HG03095 (cell line): ENCODE results near the gene STYK1.
"Not testable (repeated sequence)": the region's sequence is repeated elsewhere in the genome, so short reads cannot be mapped to it uniquely, and the experiment has no call there.

ENCODE experiments used
- ATAC-seq: cut with Tn5 transposase; IDR thresholded peaks from one replicate; pipeline ENCODE4 v1.9.1; 2021; ENCODE audit warnings: moderate library complexity; ENCODE audit not compliant: unreplicated experiment

STYK1 gene

DNA sequence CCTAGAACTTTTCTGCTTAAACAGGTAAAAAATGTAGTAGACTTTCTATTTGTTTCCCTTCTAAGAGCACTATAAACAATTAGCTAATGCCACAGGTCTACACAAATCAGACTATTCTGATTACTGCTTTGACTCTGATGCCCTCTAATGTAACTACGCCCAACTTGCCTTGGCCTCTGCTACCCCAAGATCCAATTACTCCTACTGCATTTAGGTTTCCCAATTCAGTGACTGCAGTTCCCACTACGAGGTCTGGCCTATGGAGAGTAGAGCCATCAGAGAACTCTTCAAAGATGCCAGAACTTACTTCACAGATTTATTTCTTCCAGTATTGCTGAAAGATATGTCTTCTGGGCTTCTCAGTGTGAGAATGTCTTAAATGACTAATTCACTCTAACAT, 15.3 kb upstream of the STYK1 start:
- ATAC-seq = no peak

DNA sequence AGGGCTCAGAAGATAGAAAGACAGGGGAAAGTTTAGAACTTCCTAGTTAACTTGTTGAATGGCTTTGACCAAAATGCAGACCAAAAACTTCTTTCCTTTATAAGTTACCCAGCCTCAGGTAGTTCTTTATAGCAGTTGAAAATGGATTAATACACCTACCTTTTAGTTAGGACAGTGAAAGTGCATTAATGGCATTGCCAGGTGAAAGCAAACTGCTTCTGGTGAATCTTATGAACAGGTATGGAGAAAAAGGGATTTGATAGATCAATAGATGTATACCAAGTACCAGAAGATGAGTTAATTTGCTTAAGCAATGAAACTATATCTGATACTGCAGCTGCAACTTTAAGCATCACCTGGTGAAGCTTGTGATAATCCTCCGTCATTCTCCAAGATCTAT, 14.2 kb upstream of the STYK1 start:
- no peak for ATAC-seq

DNA sequence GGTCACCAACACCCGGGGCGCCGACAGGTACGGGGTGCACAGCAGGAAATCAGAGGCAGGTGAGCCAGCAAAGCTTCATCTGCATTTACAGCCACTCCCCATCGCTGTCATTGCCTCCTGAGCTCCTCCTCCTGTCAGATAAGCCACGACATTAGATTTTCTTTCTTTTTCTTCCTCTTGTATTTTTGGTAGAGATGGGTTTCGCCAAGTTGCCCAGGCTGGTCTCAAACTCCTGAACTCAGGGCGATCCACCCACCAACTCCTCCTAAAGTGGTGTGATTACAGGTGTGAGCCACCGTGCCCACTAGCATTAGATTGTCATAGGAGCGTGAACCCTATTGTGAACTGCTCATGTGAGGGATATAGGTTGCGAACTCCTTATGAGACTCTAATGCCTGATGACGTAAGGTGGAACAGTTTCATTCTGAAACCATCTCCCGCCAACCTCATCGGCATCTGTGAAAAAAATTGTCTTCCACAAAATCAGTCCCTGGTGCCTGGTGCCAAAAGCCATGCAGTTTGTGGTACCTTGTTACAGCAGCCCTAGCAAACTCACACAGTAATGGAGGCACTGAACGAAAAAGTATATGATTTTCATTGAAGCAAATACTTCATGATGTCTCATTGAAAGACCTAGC, 1.5 kb downstream of the STYK1 start:
- no peak for ATAC-seq

DNA sequence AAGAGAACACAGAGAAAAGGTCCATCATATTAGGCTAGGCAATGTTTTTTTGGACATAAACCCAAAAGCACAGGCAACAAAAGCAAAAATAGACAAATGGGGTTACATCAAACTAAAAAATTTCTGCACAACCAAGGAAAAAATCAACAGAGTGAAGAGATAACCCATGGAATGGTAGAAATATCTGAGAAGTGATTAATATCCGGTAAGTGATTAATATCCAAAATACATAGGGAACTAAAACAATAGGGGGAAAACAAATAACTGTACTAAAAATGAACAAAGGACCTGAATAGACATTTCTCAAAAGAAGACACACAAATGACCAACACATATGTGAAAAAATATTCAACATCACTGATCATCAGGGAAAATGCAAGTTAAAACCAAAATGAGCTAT, 4.3 kb downstream of the STYK1 start:
- no peak for ATAC-seq

DNA sequence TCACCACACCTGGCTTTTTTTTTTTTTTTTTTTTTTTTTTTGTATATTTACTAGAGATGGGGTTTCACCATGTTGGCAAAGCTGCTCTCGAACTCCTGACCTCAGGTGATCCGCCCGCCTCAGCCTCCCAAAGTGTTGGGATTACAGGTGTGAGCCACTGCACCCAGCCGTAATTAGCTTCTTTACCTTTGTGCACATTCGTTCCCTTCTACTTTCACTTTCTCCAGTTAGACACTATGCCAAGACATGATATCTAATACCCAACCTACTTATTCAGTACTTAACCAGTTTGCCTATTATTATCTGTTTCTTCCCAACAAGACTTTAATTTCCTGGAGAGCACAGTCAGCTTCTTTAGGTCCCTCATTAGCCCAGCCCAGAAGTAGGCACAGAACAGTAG, 5.3 kb downstream of the STYK1 start:
- no peak for ATAC-seq

DNA sequence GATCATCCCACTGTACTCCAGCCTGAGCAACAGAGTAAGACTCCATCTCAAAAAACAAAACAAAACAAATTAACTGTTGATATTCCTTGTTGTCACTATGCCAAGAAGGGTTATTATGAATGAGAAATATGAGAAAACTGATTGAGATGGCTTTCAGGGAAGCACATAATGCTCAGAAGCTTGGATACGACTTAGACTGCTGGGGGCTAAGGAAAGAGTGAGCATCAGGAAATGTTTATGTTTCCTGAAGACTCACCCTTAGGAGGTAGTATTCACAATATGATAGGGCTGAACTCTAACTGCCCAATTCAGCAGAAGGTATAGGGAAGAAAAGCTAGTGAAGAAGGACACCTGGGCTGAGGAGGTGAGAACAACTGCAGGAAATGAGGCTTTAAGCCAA, 6.3 kb downstream of the STYK1 start:
- ATAC-seq = no peak

DNA sequence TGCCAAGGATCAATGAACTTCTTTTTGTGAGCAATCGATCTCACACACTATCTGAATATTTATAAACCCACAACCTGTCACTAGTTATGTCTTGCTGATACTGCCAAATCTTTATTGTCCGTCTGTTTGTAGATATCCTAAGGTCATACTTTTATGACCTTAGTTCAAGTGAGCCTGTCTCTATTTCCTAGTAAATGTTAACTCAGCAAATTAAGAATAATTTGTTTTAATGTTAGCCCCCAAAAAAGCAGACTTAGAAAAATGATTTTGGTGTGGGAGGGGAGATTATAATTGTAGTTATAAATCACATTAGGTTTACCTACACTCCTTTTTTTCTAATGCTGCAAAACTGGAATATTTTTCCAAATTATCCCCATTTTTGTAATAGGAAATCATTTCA, 9.4 kb downstream of the STYK1 start:
- ATAC-seq = no peak

DNA sequence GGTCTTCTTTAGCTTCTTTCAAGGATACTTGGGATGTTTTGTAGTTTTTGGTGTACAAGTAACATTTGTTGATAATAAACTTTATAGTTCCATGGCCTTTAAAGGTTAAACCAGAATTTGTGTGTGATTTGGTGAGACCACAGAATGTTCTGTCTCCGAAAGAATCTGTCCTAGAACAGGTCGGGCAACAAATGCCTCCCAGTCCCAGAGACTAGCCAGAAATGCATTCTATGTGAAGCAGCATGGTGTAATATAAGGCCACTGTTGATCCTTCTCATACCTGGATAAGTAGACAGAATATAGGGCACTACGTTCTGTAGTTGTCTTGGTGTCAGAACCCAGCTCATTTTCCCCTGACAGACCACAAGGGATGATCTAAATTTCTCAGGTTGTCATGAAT, 10.0 kb downstream of the STYK1 start:
- ATAC-seq = no peak

DNA sequence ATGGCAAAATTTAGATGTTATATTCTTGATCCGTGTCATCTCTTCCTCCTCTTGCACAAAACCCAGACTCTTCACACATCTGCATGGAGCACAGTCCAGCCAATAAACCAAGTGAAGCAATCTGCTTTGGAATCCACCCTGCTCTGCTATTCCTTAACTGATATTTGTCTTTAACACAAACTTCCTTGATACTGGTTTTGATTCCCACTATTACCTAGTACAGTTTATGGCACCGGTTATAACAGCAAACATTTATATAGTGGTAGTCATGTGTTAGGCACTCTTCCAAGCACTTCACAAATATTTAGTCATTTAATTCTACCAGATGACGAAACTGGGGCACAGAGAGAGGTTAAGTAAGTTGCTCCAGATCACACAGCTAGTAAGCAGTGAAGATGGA, 12.5 kb downstream of the STYK1 start:
- no peak for ATAC-seq

DNA sequence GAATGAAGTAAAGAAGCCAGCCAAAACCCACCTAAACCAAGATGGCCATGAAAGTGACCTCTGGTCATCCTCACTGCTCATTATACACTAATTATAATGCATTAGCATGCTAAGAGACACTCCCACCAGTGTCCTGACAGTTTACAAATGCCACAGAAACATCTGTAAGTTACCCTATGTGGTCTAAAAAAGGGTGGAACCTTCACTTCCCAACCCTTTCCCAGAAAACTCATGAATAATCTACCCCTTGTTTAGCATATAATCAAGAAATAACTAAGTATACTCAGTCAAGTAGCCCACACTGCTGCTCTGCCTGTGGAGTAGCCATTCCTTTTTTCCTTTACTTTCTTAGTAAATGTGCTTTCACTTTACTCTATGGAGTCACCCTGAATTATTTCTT, 19.8 kb downstream of the STYK1 start:
- ATAC-seq = no peak

DNA sequence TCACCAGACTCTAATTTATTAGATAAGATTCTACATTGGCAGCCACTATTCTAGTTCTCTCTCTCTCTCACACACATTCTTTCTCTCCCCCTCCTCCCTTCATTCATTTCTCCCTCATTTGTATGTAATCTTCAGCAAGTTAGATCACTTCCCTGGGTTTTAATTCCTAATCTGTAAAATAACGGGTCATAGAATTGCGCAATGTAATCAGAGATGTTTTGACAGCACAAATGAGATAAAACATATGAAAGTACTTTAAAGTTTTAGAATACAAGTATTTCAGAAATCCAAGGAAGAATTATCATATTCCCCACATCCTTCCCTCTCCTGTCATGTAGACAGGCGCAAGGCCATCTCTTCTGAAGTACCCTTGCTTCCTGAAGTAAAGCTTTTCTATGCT, 21.7 kb downstream of the STYK1 start:
- ATAC-seq = no peak

DNA sequence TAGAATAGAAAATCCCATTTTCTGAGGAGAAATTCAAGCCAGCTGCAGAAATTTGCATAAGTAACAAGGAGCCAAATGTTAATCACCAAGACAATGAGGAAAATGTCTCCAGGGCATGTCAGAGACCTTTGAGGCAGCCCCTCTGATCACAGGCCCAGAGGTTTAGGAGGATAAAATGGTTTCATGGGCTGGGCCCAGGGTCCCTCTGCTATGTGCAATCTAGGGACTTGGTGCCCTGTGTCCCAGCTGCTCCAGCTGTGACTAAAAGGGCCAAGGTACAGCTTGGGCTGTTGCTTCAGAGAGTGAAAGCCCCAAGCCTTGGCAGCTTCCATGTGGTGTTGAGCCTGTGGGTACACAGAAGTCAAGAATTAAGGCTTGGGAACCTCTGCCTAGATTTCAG, 27.3 kb downstream of the STYK1 start:
- not testable (repeated sequence) for ATAC-seq

DNA sequence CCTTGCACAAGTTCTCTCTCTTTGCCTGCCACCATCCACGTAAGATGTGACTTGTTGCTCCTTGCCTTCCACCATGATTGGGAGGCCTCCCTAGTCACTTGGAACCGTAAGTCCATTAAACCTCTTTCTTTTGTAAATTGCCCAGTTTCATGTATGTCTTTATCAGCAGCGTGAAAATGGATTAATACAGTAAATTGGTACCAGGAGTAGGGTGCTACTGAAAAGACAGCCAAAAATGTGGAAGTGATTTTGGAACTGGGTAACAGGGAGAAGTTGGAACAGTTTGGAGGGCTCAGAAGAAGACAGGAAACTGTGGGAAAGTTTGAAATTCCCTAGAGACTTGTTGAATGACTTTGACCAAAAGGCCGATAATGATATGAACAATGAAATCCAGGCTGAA, 27.9 kb downstream of the STYK1 start:
- no peak for ATAC-seq

DNA sequence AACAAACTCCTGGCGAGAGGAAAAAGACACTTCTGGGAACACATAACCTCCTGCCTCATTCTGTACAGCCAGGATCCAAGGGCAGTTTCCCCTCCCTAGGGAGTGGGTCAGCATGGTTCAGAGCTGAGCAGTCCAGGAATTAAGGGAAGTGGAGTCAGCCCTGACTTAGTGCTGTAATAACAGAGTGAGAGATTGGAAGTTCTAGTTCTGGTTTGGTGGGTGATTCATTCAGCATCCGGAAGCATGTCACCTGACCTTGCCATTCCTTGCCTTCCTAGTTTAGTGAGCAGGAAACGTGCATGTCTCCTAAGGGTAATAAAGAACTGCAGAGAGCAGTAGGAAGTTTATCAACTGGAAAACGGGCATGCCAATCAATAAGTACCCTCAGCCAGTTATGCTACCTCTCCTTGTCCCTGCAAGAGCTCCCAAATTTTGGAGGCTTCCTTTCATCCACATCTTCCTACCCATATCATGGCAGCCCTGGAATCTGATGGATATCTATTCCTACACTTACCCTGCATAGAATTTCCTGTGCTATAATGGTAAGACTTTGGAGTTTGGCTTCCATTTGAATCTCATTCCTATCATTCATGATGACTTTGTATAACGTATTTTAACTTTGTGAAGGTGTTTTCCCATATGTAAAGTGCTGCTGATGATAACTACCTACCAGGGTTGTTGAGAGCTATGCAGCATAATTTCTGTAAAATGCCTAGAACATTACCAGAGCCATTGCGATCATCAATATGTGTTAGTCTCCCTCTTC, 31.9 kb downstream of the STYK1 start:
- no peak for ATAC-seq

DNA sequence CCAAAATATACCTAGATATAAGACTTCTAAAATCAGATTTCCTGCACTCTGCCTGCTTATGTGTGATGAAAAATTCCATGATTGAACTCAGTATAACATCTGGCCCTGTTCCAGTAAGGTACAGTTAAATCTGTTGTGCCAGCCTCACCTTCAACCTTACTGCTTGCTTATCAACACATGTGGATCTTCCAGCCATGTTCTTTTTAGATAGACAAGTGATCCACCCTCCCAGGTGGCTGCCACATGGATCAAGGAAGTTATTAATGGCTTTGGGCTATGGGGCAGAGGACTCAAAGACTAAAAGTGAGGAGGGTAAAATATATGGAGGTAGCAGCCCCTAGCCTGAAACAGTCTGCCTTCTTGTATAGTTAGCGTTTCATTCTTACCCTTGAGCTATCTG, 35.1 kb downstream of the STYK1 start:
- ATAC-seq = no peak

DNA sequence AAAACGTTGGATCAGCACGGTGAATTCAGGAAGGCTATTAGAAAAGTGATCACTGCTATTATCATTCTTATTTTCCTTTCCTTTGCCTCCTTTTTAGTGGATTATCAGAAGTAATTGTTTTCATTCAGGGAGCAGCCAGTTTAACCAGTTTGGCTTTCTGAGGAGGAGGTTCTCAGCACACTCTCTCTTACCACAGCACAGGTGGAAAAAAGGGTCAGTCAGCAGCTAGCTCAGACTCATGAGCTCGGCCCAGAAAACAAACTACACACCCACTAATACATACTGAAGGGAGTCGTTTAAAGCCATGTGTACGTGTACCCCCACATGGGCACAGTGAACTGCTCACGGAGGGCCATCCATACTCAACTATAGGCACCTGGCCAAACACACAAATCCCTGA, 37.2 kb downstream of the STYK1 start:
- ATAC-seq = no peak

DNA sequence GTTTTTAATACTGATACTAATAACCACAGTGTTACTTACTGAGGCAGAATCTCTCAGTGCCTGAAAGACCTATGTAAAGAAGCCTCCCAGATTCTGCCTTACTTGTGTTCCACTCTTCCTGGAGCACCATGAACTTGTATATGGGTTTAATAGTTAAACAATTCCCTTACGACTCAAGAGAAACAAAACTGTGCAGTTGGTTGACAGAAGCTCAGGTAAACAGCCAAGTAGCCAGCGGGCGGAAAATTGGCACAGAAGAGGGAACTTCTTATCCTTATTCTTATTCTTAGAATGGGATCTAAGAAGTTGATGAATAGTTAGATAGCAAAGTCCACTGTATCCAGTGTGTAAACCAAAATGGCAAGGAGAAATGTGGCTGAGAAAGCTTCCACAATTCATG, 37.7 kb downstream of the STYK1 start:
- ATAC-seq = no peak

DNA sequence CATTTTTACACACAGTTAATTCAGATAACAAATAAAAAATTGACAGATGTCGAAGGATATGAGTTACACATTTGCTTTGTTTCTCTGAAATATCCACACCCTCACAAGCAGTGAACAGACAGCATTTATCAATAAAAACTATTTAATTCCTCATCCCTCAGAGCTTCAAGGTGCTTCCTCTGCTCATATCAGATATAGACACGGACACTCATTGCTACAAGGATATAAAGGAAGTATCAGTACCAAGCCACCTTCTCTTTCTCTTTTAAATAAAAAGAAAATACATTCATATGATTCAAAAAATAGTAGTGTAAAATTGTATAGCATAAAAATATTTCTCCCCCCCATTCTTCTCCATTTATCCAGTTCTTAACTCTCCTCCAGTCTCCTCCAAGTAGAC, 38.5 kb downstream of the STYK1 start:
- no peak for ATAC-seq

DNA sequence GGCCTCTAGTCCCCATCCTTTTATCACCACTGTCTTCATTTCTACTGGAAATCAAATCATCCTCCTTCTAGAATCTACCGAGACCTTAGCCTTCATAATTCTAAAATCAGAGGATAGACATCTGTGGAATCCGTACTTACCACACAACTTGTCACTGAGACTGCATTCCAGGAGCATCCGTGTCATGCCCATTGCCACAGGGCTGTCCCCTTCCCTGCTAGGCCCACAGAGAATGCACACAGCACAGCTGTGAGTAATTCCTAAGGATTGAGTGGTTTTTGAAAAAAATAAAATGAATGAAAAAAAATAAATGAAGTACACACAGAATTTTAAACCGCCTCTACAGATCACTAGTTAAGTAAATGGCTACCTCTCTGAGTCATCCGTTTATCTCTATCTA, 39.4 kb downstream of the STYK1 start:
- ATAC-seq = no peak

DNA sequence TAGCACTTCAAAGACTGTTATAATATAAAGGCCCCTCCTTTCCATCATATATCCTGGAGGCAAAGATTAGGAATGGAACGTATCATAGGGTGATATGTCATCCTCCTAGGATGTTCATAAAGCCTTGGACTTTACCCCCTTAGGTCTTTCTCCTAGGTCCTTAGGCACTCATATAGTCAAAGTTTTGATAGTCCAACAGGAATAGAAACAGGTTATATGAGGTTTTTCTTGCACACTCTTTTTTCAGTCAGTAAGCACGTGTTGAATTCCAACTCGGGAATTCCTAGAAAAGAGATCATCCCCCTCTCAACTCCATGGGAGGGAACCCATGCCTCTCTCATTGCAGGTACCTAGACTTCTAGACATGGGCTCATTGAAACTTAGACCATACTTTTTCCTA, 40.3 kb downstream of the STYK1 start:
- no peak for ATAC-seq

DNA sequence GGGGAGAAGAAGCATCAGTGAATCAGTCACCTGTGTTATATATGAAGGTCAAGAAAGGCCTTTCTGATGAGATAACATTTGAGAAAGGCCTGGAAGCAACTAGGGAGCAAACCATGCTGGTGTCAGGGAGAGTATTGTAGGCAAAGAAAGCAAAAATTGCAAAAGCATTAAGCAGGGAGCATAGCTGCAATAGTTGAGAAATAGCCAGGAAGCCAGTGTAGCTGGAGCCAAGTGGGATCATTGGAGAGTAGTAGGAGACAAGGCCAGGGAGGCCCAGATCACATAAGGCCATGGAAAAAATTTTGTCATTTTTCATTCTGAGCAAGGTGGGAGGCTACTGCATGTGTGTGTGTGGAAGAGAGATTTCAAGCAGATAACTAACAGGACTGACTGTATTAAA, 41.6 kb downstream of the STYK1 start:
- no peak for ATAC-seq

DNA sequence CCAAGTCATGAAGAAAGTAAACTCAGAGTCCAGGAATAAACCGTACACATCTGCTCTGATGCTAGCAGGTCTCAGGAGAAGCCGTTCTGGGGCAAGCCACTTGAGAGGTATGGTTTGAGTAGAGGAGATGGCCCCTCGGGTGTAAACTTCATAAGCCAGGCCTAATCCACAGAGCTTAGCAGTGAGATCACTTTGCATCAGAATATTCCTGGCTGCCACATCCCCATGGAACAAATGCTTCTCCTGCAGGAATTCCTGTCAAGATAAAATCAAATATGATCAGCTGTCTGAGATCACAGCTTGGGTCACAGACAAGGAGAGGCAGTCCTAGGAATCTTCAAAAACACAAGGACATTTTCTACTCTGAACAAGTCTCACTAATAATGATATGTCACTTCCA, 49.2 kb downstream of the STYK1 start:
- ATAC-seq = no peak

DNA sequence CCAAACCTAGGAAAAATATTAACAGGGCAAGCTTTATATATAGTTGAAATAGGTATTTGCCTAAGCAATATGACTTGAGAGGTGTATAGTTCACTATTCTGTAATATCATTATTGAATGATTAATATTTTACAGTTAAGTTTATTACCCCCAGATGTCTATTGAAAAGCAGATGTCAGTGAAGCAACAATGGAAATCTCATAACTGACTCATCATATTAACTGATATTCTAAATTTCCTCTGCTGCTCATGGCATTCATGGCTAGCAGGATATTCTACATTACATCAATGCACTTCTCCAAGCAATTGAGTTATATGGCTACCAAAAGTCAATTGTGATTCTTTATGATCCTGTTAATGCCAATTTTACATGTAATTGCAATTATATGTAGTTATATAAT, 50.7 kb downstream of the STYK1 start:
- no peak for ATAC-seq
